C4-2B (cell line): ENCODE measurements around the gene GPC5.

Experiments used
- H3K27ac ChIP-seq: fragments of 450-650 bp; 2 replicates; pipeline ENCODE4 v1.5.1; 2017
- CTCF ChIP-seq: fragments of 450-650 bp; conservative IDR thresholded peaks from 2 replicates; pipeline ENCODE4 v1.5.1; 2017; ENCODE audit warnings: mild to moderate bottlenecking
- ZFX ChIP-seq: fragments of 450-650 bp; IDR thresholded peaks from 2 replicates; pipeline ENCODE4 v1.6.1; 2017

GPC5 gene

GRCh38 chr13:91805605-91806004 is 407.2 kb downstream of the GPC5 start:
- TF ChIP-seq CTCF (peak; percentile 50), ZFX (no peak)
- H3K27ac ChIP-seq, result no peak overlapping the region

- no peak overlapping the region for H3K27ac ChIP-seq
- TF ChIP-seq CTCF, result no peak
- TF ChIP-seq ZFX, result no peak
Observed at GRCh38 chr13:91809161-91809560, 410.7 kb downstream of the GPC5 start.

GRCh38 chr13:91813253-91813652 is 414.8 kb downstream of the GPC5 start:
- H3K27ac ChIP-seq, result no peak overlapping the region
- no peak for TF ChIP-seq CTCF
- TF ChIP-seq ZFX, result no peak

GRCh38 chr13:91816263-91816807 is 417.9 kb downstream of the GPC5 start:
- TF ChIP-seq ZFX (no peak), CTCF (no peak)
- no peak overlapping the region for H3K27ac ChIP-seq

GRCh38 chr13:91817250-91817649 is 418.8 kb downstream of the GPC5 start:
- TF ChIP-seq CTCF (peak; percentile 80), ZFX (no peak)
- no peak overlapping the region for H3K27ac ChIP-seq

GRCh38 chr13:91824416-91824815 is 426.0 kb downstream of the GPC5 start:
- H3K27ac ChIP-seq, result no peak overlapping the region
- TF ChIP-seq CTCF (no peak), ZFX (no peak)

- TF ChIP-seq ZFX (no peak), CTCF (no peak)
- H3K27ac ChIP-seq, result no peak overlapping the region
Observed at GRCh38 chr13:91825516-91825915, 427.1 kb downstream of the GPC5 start.
